HepG2 (cell line): ENCODE measurements around the gene ELP5. TPM values are rescaled to one million over a fixed set of nuclear protein-coding genes. Genes with fewer than 3 reads are reported as not detected.

Experiments used
- FOSL2 ChIP-seq: sonication (generic); formaldehyde crosslinking; IDR thresholded peaks from 2 replicates; pipeline ENCODE4 v1.4.0; 2020; ENCODE audit warnings: missing genetic modification reagents
- FOXP1 ChIP-seq, 2 experiments: fragments of 450-650 bp in 1 of 2; IDR thresholded peaks; 2 replicates each; pipeline ENCODE4 v1.6.1; 2017 to 2018; ENCODE audit warnings: antibody characterized with exemption in 1 of 2
- KLF9 ChIP-seq: IDR thresholded peaks from 2 replicates; pipeline ENCODE4 v1.6.1; 2016; ENCODE audit warnings: low read depth
- MAFK ChIP-seq, 2 experiments: IDR thresholded peaks in 1 of 2; conservative IDR thresholded peaks in 1 of 2; 2 replicates each; pipeline ENCODE4 v1.6.1; 2011; ENCODE audit warnings: improper control_type of control experiment in 2 of 2, low read length in 2 of 2
- PCBP2 ChIP-seq: fragments of 200-400 bp; formaldehyde crosslinking; optimal IDR thresholded peaks from 2 replicates; pipeline ENCODE3; 2018; ENCODE audit warnings: low read length, low read depth; ENCODE audit not compliant: poor library complexity, severe bottlenecking
- RBFOX2 ChIP-seq: fragments of 200-400 bp; formaldehyde crosslinking; IDR thresholded peaks from 2 replicates; pipeline ENCODE4 v1.6.1; 2017; ENCODE audit warnings: low read depth, mild to moderate bottlenecking, low read length
- SP2 ChIP-seq: sonication (generic); formaldehyde crosslinking; IDR thresholded peaks from 2 replicates; pipeline ENCODE4 v1.5.1; 2020; ENCODE audit warnings: mild to moderate bottlenecking, missing genetic modification reagents
- TCF7L2 ChIP-seq: IDR thresholded peaks from 2 replicates; pipeline ENCODE4 v1.6.1; 2011; ENCODE audit warnings: mild to moderate bottlenecking, low read depth, low read length, moderate library complexity
- ZFP37 ChIP-seq: sonication (generic); formaldehyde crosslinking; IDR thresholded peaks from 2 replicates; pipeline ENCODE4 v1.4.0; 2020; ENCODE audit warnings: missing genetic modification reagents, borderline replicate concordance
- polyA plus RNA-seq, 8 experiments: library from polyadenylated mRNA; depleted of rRNA in 3 of 8; stranded (reverse) in 7 of 8; unstranded in 1 of 8; fragments of >200 nt; fragmentation: Illumina TruSeq in 4 of 8; extraction: Trizol in 4 of 8; gene quantifications; 2 replicates each; pipeline versions ENCODE4 v1.2.1 to v1.2.3, GENCODE V29; 2011 to 2016; ENCODE audit warnings: low read depth in 4 of 8, missing spikeins in 1 of 8, mixed read lengths in 1 of 8; ENCODE audit not compliant: insufficient read depth in 1 of 8
- total RNA-seq, 5 experiments: library from RNA; depleted of rRNA; stranded (reverse); fragments of >200 nt; fragmentation: Illumina TruSeq; extraction: Trizol; gene quantifications; 2 replicates each; pipeline ENCODE4 v1.2.3, GENCODE V29; 2016; ENCODE audit warnings: low read depth in 1 of 5
- TF ChIP-seq, protein P1 (sequence below): sonication (generic); formaldehyde crosslinking; IDR thresholded peaks from 2 replicates; pipeline ENCODE4 v1.4.0; 2020; ENCODE audit warnings: mild to moderate bottlenecking, missing genetic modification reagents
- TF ChIP-seq, protein P2 (sequence below): sonication (generic); formaldehyde crosslinking; IDR thresholded peaks from 2 replicates; pipeline ENCODE4 v1.4.0; 2020; ENCODE audit warnings: missing genetic modification reagents, mild to moderate bottlenecking, borderline replicate concordance
- TF ChIP-seq, protein P3 (sequence below), 2 experiments: sonication (generic) in 1 of 2; formaldehyde crosslinking in 1 of 2; IDR thresholded peaks; 2 replicates each; pipeline versions ENCODE4 v1.4.0 to v1.6.1; 2016 to 2020; ENCODE audit warnings: borderline replicate concordance in 1 of 2, low read depth in 1 of 2, mild to moderate bottlenecking in 1 of 2, missing genetic modification reagents in 1 of 2
- TF ChIP-seq, protein P4 (sequence below): sonication (generic); formaldehyde crosslinking; IDR thresholded peaks from 2 replicates; pipeline ENCODE4 v1.4.0; 2020; ENCODE audit warnings: missing genetic modification reagents, borderline replicate concordance
- TF ChIP-seq, protein P5 (sequence below): sonication (generic); formaldehyde crosslinking; IDR thresholded peaks from 2 replicates; pipeline ENCODE4 v1.4.0; 2020; ENCODE audit warnings: mild to moderate bottlenecking, missing genetic modification reagents

Gene ELP5
- total and polyA plus RNA-seq, 2 of the 13 experiments (the other 11 are each of a cell fraction or from before 2014, with no cell fraction given): 67.6 to 69.8 TPM

DNA sequence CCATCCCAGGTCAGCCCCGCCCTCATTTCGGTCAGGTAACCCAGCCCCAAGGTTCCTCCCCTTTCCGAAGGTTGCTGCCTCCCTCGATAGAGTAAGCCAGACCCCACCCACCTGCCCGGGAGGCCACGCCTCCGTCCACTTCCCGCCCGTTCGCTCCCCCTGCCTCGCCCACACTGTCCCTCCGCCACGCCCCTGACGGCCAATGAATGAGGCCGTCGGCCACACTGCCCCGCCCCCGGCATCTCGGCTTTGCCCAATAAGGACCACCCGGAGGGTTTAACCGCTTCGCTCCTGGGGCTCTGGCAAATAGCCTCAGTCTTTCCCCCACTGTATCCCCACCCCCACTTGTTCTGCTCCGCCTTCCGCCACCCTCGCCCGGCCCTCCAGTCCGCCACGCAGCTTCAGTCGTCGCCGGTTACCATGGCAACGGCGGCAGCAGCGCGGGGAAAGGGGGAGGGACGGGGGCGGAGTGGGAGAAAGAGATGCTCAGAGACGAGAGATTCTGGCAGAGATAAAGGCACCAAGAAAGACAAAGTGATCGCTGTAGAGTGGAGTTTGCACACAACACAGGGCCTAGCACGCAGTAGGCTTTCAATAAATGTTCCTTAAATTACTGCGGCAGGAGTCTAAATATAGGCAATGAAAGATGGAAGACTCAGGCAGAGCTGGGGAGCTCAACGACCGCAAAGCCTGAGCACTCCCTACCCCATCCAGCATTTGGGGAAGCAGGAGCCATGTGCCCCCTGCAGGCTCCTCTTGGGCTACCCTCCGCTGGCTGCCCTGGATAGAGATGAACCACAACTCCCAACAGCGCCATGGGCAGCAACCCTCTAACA, 37.5 kb upstream of the ELP5 start (continued):
- TF ChIP-seq, protein P1, sequence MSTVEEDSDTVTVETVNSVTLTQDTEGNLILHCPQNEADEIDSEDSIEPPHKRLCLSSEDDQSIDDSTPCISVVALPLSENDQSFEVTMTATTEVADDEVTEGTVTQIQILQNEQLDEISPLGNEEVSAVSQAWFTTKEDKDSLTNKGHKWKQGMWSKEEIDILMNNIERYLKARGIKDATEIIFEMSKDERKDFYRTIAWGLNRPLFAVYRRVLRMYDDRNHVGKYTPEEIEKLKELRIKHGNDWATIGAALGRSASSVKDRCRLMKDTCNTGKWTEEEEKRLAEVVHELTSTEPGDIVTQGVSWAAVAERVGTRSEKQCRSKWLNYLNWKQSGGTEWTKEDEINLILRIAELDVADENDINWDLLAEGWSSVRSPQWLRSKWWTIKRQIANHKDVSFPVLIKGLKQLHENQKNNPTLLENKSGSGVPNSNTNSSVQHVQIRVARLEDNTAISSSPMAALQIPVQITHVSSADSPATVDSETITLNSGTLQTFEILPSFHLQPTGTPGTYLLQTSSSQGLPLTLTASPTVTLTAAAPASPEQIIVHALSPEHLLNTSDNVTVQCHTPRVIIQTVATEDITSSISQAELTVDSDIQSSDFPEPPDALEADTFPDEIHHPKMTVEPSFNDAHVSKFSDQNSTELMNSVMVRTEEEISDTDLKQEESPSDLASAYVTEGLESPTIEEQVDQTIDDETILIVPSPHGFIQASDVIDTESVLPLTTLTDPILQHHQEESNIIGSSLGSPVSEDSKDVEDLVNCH (CRISPR knock-in tag): no peak
- TF ChIP-seq FOXP1 (IDR thresholded peaks at IDR 0.05) (no peak), FOXP1 (CRISPR knock-in tag; IDR thresholded peaks at IDR 0.05) (no peak), PCBP2 (no peak), SP2 (CRISPR knock-in tag) (peak; percentile 89), ZFP37 (CRISPR knock-in tag) (no peak), FOSL2 (CRISPR knock-in tag) (no peak; the same call in 1 of the 2 replicates), TCF7L2 (no peak), MAFK (conservative IDR thresholded peaks at IDR 0.05 in 1 of 2, IDR thresholded peaks at IDR 0.05 in 1 of 2; ENCODE audit: low read length in 2 of 2) (no peak), RBFOX2 (no peak), KLF9 (CRISPR knock-in tag) (no peak)
- TF ChIP-seq, protein P2, sequence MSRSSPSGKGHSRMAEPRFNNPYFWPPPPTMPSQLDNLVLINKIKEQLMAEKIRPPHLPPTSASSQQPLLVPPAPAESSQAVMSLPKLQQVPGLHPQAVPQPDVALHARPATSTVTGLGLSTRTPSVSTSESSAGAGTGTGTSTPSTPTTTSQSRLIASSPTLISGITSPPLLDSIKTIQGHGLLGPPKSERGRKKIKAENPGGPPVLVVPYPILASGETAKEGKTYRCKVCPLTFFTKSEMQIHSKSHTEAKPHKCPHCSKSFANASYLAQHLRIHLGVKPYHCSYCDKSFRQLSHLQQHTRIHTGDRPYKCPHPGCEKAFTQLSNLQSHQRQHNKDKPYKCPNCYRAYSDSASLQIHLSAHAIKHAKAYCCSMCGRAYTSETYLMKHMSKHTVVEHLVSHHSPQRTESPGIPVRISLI: no peak
- TF ChIP-seq, protein P3, sequence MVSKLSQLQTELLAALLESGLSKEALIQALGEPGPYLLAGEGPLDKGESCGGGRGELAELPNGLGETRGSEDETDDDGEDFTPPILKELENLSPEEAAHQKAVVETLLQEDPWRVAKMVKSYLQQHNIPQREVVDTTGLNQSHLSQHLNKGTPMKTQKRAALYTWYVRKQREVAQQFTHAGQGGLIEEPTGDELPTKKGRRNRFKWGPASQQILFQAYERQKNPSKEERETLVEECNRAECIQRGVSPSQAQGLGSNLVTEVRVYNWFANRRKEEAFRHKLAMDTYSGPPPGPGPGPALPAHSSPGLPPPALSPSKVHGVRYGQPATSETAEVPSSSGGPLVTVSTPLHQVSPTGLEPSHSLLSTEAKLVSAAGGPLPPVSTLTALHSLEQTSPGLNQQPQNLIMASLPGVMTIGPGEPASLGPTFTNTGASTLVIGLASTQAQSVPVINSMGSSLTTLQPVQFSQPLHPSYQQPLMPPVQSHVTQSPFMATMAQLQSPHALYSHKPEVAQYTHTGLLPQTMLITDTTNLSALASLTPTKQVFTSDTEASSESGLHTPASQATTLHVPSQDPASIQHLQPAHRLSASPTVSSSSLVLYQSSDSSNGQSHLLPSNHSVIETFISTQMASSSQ (IDR thresholded peaks at IDR 0.05; ENCODE audit: low read depth): no peak
- TF ChIP-seq, protein P3 (CRISPR knock-in tag; IDR thresholded peaks at IDR 0.05; ENCODE audit: borderline replicate concordance): peak; percentile 57; the same call in 1 of the 2 replicates
- TF ChIP-seq, protein P4, sequence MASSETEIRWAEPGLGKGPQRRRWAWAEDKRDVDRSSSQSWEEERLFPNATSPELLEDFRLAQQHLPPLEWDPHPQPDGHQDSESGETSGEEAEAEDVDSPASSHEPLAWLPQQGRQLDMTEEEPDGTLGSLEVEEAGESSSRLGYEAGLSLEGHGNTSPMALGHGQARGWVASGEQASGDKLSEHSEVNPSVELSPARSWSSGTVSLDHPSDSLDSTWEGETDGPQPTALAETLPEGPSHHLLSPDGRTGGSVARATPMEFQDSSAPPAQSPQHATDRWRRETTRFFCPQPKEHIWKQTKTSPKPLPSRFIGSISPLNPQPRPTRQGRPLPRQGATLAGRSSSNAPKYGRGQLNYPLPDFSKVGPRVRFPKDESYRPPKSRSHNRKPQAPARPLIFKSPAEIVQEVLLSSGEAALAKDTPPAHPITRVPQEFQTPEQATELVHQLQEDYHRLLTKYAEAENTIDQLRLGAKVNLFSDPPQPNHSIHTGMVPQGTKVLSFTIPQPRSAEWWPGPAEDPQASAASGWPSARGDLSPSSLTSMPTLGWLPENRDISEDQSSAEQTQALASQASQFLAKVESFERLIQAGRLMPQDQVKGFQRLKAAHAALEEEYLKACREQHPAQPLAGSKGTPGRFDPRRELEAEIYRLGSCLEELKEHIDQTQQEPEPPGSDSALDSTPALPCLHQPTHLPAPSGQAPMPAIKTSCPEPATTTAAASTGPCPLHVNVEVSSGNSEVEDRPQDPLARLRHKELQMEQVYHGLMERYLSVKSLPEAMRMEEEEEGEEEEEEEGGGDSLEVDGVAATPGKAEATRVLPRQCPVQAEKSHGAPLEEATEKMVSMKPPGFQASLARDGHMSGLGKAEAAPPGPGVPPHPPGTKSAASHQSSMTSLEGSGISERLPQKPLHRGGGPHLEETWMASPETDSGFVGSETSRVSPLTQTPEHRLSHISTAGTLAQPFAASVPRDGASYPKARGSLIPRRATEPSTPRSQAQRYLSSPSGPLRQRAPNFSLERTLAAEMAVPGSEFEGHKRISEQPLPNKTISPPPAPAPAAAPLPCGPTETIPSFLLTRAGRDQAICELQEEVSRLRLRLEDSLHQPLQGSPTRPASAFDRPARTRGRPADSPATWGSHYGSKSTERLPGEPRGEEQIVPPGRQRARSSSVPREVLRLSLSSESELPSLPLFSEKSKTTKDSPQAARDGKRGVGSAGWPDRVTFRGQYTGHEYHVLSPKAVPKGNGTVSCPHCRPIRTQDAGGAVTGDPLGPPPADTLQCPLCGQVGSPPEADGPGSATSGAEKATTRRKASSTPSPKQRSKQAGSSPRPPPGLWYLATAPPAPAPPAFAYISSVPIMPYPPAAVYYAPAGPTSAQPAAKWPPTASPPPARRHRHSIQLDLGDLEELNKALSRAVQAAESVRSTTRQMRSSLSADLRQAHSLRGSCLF (CRISPR knock-in tag): no peak
- TF ChIP-seq, protein P5, sequence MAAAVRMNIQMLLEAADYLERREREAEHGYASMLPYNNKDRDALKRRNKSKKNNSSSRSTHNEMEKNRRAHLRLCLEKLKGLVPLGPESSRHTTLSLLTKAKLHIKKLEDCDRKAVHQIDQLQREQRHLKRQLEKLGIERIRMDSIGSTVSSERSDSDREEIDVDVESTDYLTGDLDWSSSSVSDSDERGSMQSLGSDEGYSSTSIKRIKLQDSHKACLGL (CRISPR knock-in tag): no peak
